Measurements from ENCODE around the gene CAPN7.

Gene CAPN7

GRCh38 chr3:15284121-15284889, 78.3 kb downstream of the CAPN7 start (continued):
- TF ChIP-seq PATZ1 (CRISPR knock-in tag; IDR thresholded peaks at IDR 0.05; ENCODE audit: borderline replicate concordance) (no peak), PPARA (CRISPR knock-in tag; IDR thresholded peaks at IDR 0.05; ENCODE audit: borderline replicate concordance) (no peak), POU6F1 (CRISPR knock-in tag; IDR thresholded peaks at IDR 0.05; ENCODE audit: borderline replicate concordance, low read depth) (no peak), CSRNP3 (CRISPR knock-in tag; IDR thresholded peaks at IDR 0.05) (no peak), GLIS3 (CRISPR knock-in tag; IDR thresholded peaks at IDR 0.05) (no peak), ZNF70 (CRISPR knock-in tag; IDR thresholded peaks at IDR 0.05) (no peak), TCF4 (CRISPR knock-in tag; IDR thresholded peaks at IDR 0.05; ENCODE audit: borderline replicate concordance) (no peak)
- TF ChIP-seq, protein P1, sequence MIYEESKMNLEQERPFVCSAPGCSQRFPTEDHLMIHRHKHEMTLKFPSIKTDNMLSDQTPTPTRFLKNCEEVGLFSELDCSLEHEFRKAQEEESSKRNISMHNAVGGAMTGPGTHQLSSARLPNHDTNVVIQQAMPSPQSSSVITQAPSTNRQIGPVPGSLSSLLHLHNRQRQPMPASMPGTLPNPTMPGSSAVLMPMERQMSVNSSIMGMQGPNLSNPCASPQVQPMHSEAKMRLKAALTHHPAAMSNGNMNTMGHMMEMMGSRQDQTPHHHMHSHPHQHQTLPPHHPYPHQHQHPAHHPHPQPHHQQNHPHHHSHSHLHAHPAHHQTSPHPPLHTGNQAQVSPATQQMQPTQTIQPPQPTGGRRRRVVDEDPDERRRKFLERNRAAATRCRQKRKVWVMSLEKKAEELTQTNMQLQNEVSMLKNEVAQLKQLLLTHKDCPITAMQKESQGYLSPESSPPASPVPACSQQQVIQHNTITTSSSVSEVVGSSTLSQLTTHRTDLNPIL (CRISPR knock-in tag; IDR thresholded peaks at IDR 0.05; ENCODE audit: low read depth), result no peak

GRCh38 chr3:15286022-15286421, 80.0 kb downstream of the CAPN7 start:
- ATAC-seq, result no peak
- TF ChIP-seq ZNF565 (CRISPR knock-in tag; conservative IDR thresholded peaks at IDR 0.05; ENCODE audit: low read depth), result no peak
- no peak for TF ChIP-seq CSDC2 (CRISPR knock-in tag; IDR thresholded peaks at IDR 0.05)
- TF ChIP-seq TSHZ2 (CRISPR knock-in tag; IDR thresholded peaks at IDR 0.05), result no peak
- TF ChIP-seq POU6F1 (CRISPR knock-in tag; IDR thresholded peaks at IDR 0.05; ENCODE audit: borderline replicate concordance, low read depth), result no peak
- TF ChIP-seq PATZ1 (CRISPR knock-in tag; IDR thresholded peaks at IDR 0.05; ENCODE audit: borderline replicate concordance), result no peak
- TF ChIP-seq BACH2 (CRISPR knock-in tag; IDR thresholded peaks at IDR 0.05; ENCODE audit: borderline replicate concordance), result no peak
- TF ChIP-seq, protein P1 (CRISPR knock-in tag; IDR thresholded peaks at IDR 0.05; ENCODE audit: low read depth), result no peak

Measured in SK-N-SH treated with all-trans-retinoic acid at 6 μM for 48 hours (cell line).